Measurements from ENCODE around the gene C9orf152. TPM values are rescaled to one million over a fixed set of nuclear protein-coding genes. Genes with fewer than 3 reads are reported as not detected.

The C9orf152 gene
- total RNA-seq, 6 donors from 2014 or later = 6.3 to 26.3 (median 15.9) TPM

DNA sequence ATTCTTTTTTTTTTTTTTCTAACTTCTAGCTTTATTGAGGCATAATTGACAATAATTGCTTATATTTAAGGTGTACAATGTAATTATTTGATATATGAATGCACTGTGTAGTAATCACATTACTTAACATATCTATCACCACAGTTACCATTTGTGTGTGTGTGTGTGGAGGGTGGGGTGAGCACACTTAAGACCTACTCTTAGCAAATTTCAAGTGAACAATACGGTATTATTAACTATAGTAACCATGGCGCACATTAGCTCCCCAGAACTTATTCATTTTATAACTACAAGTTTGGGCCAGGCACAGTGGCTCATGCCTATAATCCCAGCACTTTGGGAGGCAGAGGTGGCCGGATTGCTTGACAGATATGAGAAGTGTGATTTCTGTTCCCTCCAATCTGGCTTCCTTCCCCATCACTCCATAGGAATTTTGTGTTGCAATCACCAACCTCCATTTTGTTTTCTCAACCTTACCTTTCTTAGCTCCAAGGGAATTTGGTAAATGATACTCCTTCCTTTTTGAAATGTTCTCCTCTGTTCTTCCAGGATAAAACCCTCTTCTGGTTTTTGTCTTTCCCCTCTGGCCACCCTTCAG, 33.4 kb upstream of the C9orf152 start:
- ATAC-seq (ENCODE audit: low FRiP score in 2 of 2) (no peak), DNase-seq (no peak)
- Histone ChIP-seq H3K9me3 (no peaks in the 10 kb centered on the region), H3K4me1 (peaks cover 0 to 4% (median 0%) of the 10 kb centered on the region in 4 donors), H3K4me3 (no peak overlapping the region), H3K36me3 (peaks cover 10 to 33% (median 26%) of the 10 kb centered on the region in 4 donors), H3K27ac (no peak overlapping the region), H3K27me3 (no peaks in the 10 kb centered on the region)
- whole genome bisulfite sequencing, 2 donors = 69 to 82% methylated on average over 3 of the region's 3 CpGs
- TF ChIP-seq POLR2AphosphoS5 (IDR thresholded peaks at IDR 0.05) (no peak), POLR2A (IDR thresholded peaks at IDR 0.05) (no peak), CTCF (IDR thresholded peaks at IDR 0.05) (no peak), EP300 (IDR thresholded peaks at IDR 0.05) (no peak)

- no peak overlapping the region for H3K4me3 ChIP-seq
- TF ChIP-seq CTCF (IDR thresholded peaks at IDR 0.05) (no peak), POLR2A (IDR thresholded peaks at IDR 0.05) (no peak), EP300 (IDR thresholded peaks at IDR 0.05) (no peak), POLR2AphosphoS5 (IDR thresholded peaks at IDR 0.05) (no peak)
- H3K4me1 ChIP-seq = peaks cover 0 to 4% (median 0%) of the 10 kb centered on the region in 4 donors
- no peak for ATAC-seq (ENCODE audit: low FRiP score in 2 of 2)
- no peaks in the 10 kb centered on the region for H3K27me3 ChIP-seq
- no peak overlapping the region for H3K27ac ChIP-seq
- DNase-seq = no peak
- peaks cover 0 to 3% (median 0%) of the 10 kb centered on the region in 4 donors for H3K9me3 ChIP-seq
- 43 to 54% methylated on average over 1 of the region's 1 CpG for WGBS, 2 donors
- H3K36me3 ChIP-seq = peaks cover 10 to 25% (median 20%) of the 10 kb centered on the region in 4 donors
These were observed 32.2 kb upstream of the C9orf152 start for GRCh38 chr9:110240198-110240597.

DNA sequence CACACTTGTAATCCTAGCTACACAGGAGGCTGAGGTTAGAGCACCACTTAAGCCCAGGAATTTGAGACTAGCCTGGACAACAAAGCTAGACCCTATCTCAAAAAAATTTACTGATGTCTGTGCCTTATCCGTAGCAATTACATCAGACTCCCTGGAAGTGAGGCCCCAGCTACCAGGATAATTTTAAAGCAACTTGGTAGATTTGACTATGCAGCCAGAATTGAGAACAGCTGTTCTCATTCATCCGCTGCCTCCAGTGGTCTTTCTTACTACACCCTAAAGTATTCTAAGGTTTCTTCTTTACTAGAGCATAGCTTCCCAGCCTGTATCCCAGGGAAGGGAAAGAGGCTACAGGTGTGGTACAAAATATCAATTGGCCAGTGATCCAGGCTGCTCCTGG, 20.4 kb upstream of the C9orf152 start:
- Histone ChIP-seq H3K4me1 (no peaks in the 10 kb centered on the region), H3K4me3 (no peak overlapping the region), H3K9me3 (no peaks in the 10 kb centered on the region), H3K27me3 (no peaks in the 10 kb centered on the region), H3K36me3 (no peaks in the 10 kb centered on the region), H3K27ac (no peak overlapping the region)
- ATAC-seq (ENCODE audit: low FRiP score in 2 of 2) = no peak
- no peak for DNase-seq
- no peak for TF ChIP-seq POLR2A (IDR thresholded peaks at IDR 0.05)
- no peak for TF ChIP-seq POLR2AphosphoS5 (IDR thresholded peaks at IDR 0.05)
- no peak for TF ChIP-seq CTCF (IDR thresholded peaks at IDR 0.05)
- no peak for TF ChIP-seq EP300 (IDR thresholded peaks at IDR 0.05)
- WGBS, 2 donors = 78 to 85% methylated on average over 2 of the region's 2 CpGs

DNA sequence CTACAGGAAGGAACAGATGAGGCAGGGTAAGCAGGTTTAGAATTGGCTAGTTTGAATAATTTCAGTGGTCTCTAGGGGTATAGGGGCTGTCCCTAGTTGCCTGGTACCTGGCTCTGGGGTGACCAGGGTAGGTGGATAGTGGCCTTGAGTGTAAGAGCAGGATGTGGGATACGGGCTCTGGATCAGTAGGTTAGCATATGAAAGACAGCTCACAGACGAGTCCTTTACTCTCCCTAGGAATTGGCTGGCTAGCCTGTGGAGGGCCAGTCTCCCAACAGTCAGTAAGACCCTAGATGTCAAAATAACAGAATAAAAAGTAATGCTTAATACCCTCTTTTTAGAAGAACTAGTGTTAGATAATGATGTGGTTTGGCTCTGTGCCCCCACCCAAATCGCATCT, 16.6 kb upstream of the C9orf152 start:
- ATAC-seq (ENCODE audit: low FRiP score in 2 of 2) (no peak), DNase-seq (no peak)
- WGBS, 2 donors = 86 to 96% methylated on average over 3 of the region's 3 CpGs
- no peak overlapping the region for H3K27ac ChIP-seq
- no peak overlapping the region for H3K4me3 ChIP-seq
- no peaks in the 10 kb centered on the region for H3K9me3 ChIP-seq
- H3K4me1 ChIP-seq = no peaks in the 10 kb centered on the region
- H3K36me3 ChIP-seq = no peaks in the 10 kb centered on the region
- H3K27me3 ChIP-seq = no peaks in the 10 kb centered on the region
- TF ChIP-seq EP300 (IDR thresholded peaks at IDR 0.05) (no peak), POLR2A (IDR thresholded peaks at IDR 0.05) (no peak), POLR2AphosphoS5 (IDR thresholded peaks at IDR 0.05) (no peak), CTCF (IDR thresholded peaks at IDR 0.05) (no peak)

DNA sequence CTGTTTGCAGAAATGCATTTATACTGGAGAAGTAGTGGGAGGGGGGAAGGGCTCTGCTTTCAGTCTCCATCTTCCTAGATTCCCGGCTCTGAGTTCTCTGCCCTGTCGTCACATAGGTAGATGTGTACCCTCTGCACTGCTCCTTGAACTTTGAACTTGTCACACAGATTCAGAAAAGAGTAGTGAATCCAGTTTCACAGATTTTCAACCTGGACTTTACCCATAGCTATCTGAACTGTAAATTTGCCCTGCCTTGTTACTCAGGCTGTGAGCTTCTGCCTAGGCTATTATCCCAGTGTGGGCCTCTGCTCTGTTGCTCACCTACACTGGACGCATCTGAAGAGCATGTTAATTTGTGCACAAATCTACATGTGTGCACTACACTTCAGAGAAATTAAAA, 12.8 kb upstream of the C9orf152 start:
- WGBS, 2 donors = 87 to 89% methylated on average over 3 of the region's 3 CpGs
- Histone ChIP-seq H3K36me3 (no peaks in the 10 kb centered on the region), H3K27me3 (no peaks in the 10 kb centered on the region), H3K9me3 (no peaks in the 10 kb centered on the region), H3K4me3 (no peak overlapping the region), H3K4me1 (peaks cover 0 to 5% (median 4%) of the 10 kb centered on the region in 4 donors), H3K27ac (no peak overlapping the region)
- TF ChIP-seq POLR2A (IDR thresholded peaks at IDR 0.05) (no peak), EP300 (IDR thresholded peaks at IDR 0.05) (no peak), POLR2AphosphoS5 (IDR thresholded peaks at IDR 0.05) (no peak), CTCF (IDR thresholded peaks at IDR 0.05) (no peak)
- DNase-seq = no peak
- no peak for ATAC-seq (ENCODE audit: low FRiP score in 2 of 2)
